ENCODE data around the gene KLK1. TPM values are rescaled to one million over a fixed set of nuclear protein-coding genes. Genes with fewer than 3 reads are reported as not detected.

KLK1 gene
- total RNA-seq, 2 donors from 2014 or later = not detected

- Mint-ChIP-seq H3K4me1 (ENCODE audit: low read depth in 2 of 2) (no peaks in the 10 kb centered on the region), H3K4me3 (no peak overlapping the region), H3K36me3 (no peaks in the 10 kb centered on the region), H3K9me3 (no peaks in the 10 kb centered on the region), H3K27ac (no peak overlapping the region), H3K27me3 (peaks cover 25% of the 10 kb centered on the region in 2 donors)
- DNase-seq (ENCODE audit: low spot score) (no peak), ATAC-seq (no peak)
Observed at GRCh38 chr19:50831026-50831396, 7.4 kb upstream of the KLK1 start.

- DNase-seq (ENCODE audit: low spot score) (no peak), ATAC-seq (peak in 1 of 2 donors; percentile 26)
- Mint-ChIP-seq H3K27me3 (peaks cover 25 to 28% of the 10 kb centered on the region in 2 donors), H3K27ac (no peak overlapping the region), H3K4me3 (no peak overlapping the region), H3K4me1 (ENCODE audit: low read depth in 2 of 2) (no peaks in the 10 kb centered on the region), H3K9me3 (no peaks in the 10 kb centered on the region), H3K36me3 (no peaks in the 10 kb centered on the region)
Observed at GRCh38 chr19:50830266-50831025, 6.9 kb upstream of the KLK1 start.

GRCh38 chr19:50829801-50830200 is 6.2 kb upstream of the KLK1 start:
- Mint-ChIP-seq H3K4me1 (ENCODE audit: low read depth in 2 of 2) (no peaks in the 10 kb centered on the region), H3K27me3 (peaks cover 25 to 28% of the 10 kb centered on the region in 2 donors), H3K9me3 (no peaks in the 10 kb centered on the region), H3K27ac (no peak overlapping the region), H3K4me3 (no peak overlapping the region), H3K36me3 (no peaks in the 10 kb centered on the region)
- DNase-seq (ENCODE audit: low spot score) (no peak), ATAC-seq (no peak)

GRCh38 chr19:50827476-50827875 is 3.9 kb upstream of the KLK1 start:
- DNase-seq (ENCODE audit: low spot score) (no peak), ATAC-seq (no peak)
- Mint-ChIP-seq H3K27me3 (peaks cover 18 to 31% of the 10 kb centered on the region in 2 donors), H3K27ac (no peak overlapping the region), H3K9me3 (no peaks in the 10 kb centered on the region), H3K4me1 (ENCODE audit: low read depth in 2 of 2) (no peaks in the 10 kb centered on the region), H3K4me3 (no peak overlapping the region), H3K36me3 (no peaks in the 10 kb centered on the region)

- no peak overlapping the region for H3K27ac Mint-ChIP-seq
- ATAC-seq (no peak), DNase-seq (ENCODE audit: low spot score) (no peak)
- H3K4me3 Mint-ChIP-seq = no peak overlapping the region
- peaks cover 25 to 39% of the 10 kb centered on the region in 2 donors for H3K27me3 Mint-ChIP-seq
- H3K36me3 Mint-ChIP-seq = no peaks in the 10 kb centered on the region
- no peaks in the 10 kb centered on the region for H3K4me1 Mint-ChIP-seq (ENCODE audit: low read depth in 2 of 2)
- no peaks in the 10 kb centered on the region for H3K9me3 Mint-ChIP-seq
Observed at GRCh38 chr19:50826492-50827240, 3.1 kb upstream of the KLK1 start.

- Mint-ChIP-seq H3K27me3 (peaks cover 43 to 63% of the 10 kb centered on the region in 2 donors), H3K4me1 (ENCODE audit: low read depth in 2 of 2) (peaks cover 7 to 10% of the 10 kb centered on the region in 2 donors), H3K4me3 (no peak overlapping the region), H3K36me3 (no peaks in the 10 kb centered on the region), H3K9me3 (no peaks in the 10 kb centered on the region), H3K27ac (no peak overlapping the region)
- no peak for DNase-seq (ENCODE audit: low spot score)
- ATAC-seq = no peak
Observed at GRCh38 chr19:50822661-50823208, 852 bp downstream of the KLK1 start.

- Mint-ChIP-seq H3K9me3 (no peaks in the 10 kb centered on the region), H3K4me3 (no peak overlapping the region), H3K36me3 (no peaks in the 10 kb centered on the region), H3K4me1 (ENCODE audit: low read depth in 2 of 2) (peaks cover 10 to 11% of the 10 kb centered on the region in 2 donors), H3K27ac (no peak overlapping the region), H3K27me3 (peaks cover 48 to 66% of the 10 kb centered on the region in 2 donors)
- ATAC-seq (no peak), DNase-seq (ENCODE audit: low spot score) (no peak)
Observed at GRCh38 chr19:50821622-50822021, 2.0 kb downstream of the KLK1 start.

GRCh38 chr19:50821248-50821612 is 2.4 kb downstream of the KLK1 start:
- H3K27me3 Mint-ChIP-seq = peaks cover 49 to 66% of the 10 kb centered on the region in 2 donors

GRCh38 chr19:50820549-50821247 is 2.9 kb downstream of the KLK1 start:
- Mint-ChIP-seq H3K4me1 (ENCODE audit: low read depth in 2 of 2) (peaks cover 10 to 11% of the 10 kb centered on the region in 2 donors), H3K27ac (no peak overlapping the region), H3K9me3 (no peaks in the 10 kb centered on the region), H3K27me3 (peaks cover 50 to 66% of the 10 kb centered on the region in 2 donors), H3K36me3 (no peaks in the 10 kb centered on the region), H3K4me3 (no peak overlapping the region)
- ATAC-seq (no peak), DNase-seq (ENCODE audit: low spot score) (no peak)

More at GRCh38 chr19:50821248-50821612, 2.4 kb downstream of the KLK1 start:
- Mint-ChIP-seq H3K9me3 (no peaks in the 10 kb centered on the region), H3K36me3 (no peaks in the 10 kb centered on the region), H3K4me3 (no peak overlapping the region), H3K4me1 (ENCODE audit: low read depth in 2 of 2) (peaks cover 10 to 11% of the 10 kb centered on the region in 2 donors), H3K27ac (no peak overlapping the region)
- DNase-seq (ENCODE audit: low spot score) (no peak), ATAC-seq (no peak)

- peaks cover 10 to 11% of the 10 kb centered on the region in 2 donors for H3K4me1 Mint-ChIP-seq (ENCODE audit: low read depth in 2 of 2)
- no peak for DNase-seq (ENCODE audit: low spot score)
- no peaks in the 10 kb centered on the region for H3K36me3 Mint-ChIP-seq
- no peak for ATAC-seq
- H3K9me3 Mint-ChIP-seq = no peaks in the 10 kb centered on the region
- peaks cover 51 to 72% of the 10 kb centered on the region in 2 donors for H3K27me3 Mint-ChIP-seq
- H3K4me3 Mint-ChIP-seq = no peak overlapping the region
- no peak overlapping the region for H3K27ac Mint-ChIP-seq
Observed at GRCh38 chr19:50820086-50820485, 3.5 kb downstream of the KLK1 start.

- Mint-ChIP-seq H3K4me3 (no peak overlapping the region), H3K4me1 (ENCODE audit: low read depth in 2 of 2) (peaks cover 10 to 11% of the 10 kb centered on the region in 2 donors), H3K27me3 (peaks cover 55 to 76% of the 10 kb centered on the region in 2 donors), H3K36me3 (no peaks in the 10 kb centered on the region), H3K9me3 (no peaks in the 10 kb centered on the region), H3K27ac (no peak overlapping the region)
- ATAC-seq = no peak
- no peak for DNase-seq (ENCODE audit: low spot score)
Observed at GRCh38 chr19:50819636-50820035, 4.0 kb downstream of the KLK1 start.

GRCh38 chr19:50818859-50819472 is 4.6 kb downstream of the KLK1 start:
- H3K4me1 Mint-ChIP-seq (ENCODE audit: low read depth in 2 of 2) = peaks cover 10 to 11% of the 10 kb centered on the region in 2 donors
- no peaks in the 10 kb centered on the region for H3K36me3 Mint-ChIP-seq
- no peak overlapping the region for H3K27ac Mint-ChIP-seq
- ATAC-seq (no peak), DNase-seq (ENCODE audit: low spot score) (no peak)
- H3K9me3 Mint-ChIP-seq = no peaks in the 10 kb centered on the region
- peak overlapping the region; percentile 50 for H3K4me3 Mint-ChIP-seq
- peaks cover 60 to 82% of the 10 kb centered on the region in 2 donors for H3K27me3 Mint-ChIP-seq

Measured in natural killer cell treated with Interleukin-12 subunit alpha and Interleukin-12 subunit beta and Interleukin-15 and Interleukin-18, amount 100 ng/mL, for 72 hours (primary cell).